GM04504 (cell line): ENCODE data around the gene CALM3.

Experiments
- DNase-seq: peaks from one replicate; pipeline ENCODE4 v3.0.0-alpha.2; 2012; ENCODE audit warnings: low read depth

The CALM3 gene

GRCh38 chr19:46639358-46640182 lies 38.4 kb downstream of the CALM3 start:
- peak; percentile 72 for DNase-seq

- DNase-seq = no peak
Observed at GRCh38 chr19:46640656-46641055, 39.5 kb downstream of the CALM3 start.

- DNase-seq = no peak
Observed at GRCh38 chr19:46644720-46645119, 43.6 kb downstream of the CALM3 start.

- DNase-seq = no peak
Observed at GRCh38 chr19:46646402-46646801, 45.3 kb downstream of the CALM3 start.

GRCh38 chr19:46648060-46648960 lies 47.2 kb downstream of the CALM3 start:
- no peak for DNase-seq

GRCh38 chr19:46648961-46649960 lies 48.1 kb downstream of the CALM3 start:
- no peak for DNase-seq

- no peak for DNase-seq
Observed at GRCh38 chr19:46650445-46650844, 49.3 kb downstream of the CALM3 start.

GRCh38 chr19:46654621-46655152 lies 53.6 kb downstream of the CALM3 start:
- DNase-seq = no peak

- DNase-seq = no peak
Observed at GRCh38 chr19:46656541-46656940, 55.4 kb downstream of the CALM3 start.

GRCh38 chr19:46659151-46660007 lies 58.2 kb downstream of the CALM3 start:
- DNase-seq = no peak

GRCh38 chr19:46660008-46660517 lies 58.9 kb downstream of the CALM3 start:
- no peak for DNase-seq
